Measurements from ENCODE around the gene ARL4C.
A peak's percentile ranks its signal among the peaks of the same experiment; 100 is the strongest.

The ARL4C gene

GRCh38 chr2:234517971-234518370, 21.1 kb upstream of the ARL4C start:
- no peak for DNase-seq (ENCODE audit: low read depth)
- no peak for TF ChIP-seq CTCF (IDR thresholded peaks at IDR 0.05; ENCODE audit: insufficient read depth, low read depth, low read length, missing control alignments)
- H3K4me3 ChIP-seq (ENCODE audit: low read length): no peak overlapping the region

GRCh38 chr2:234514873-234515638, 18.2 kb upstream of the ARL4C start:
- H3K4me3 ChIP-seq (ENCODE audit: low read length): no peak overlapping the region
- DNase-seq (ENCODE audit: low read depth): no peak
- no peak for TF ChIP-seq CTCF (IDR thresholded peaks at IDR 0.05; ENCODE audit: insufficient read depth, low read depth, low read length, missing control alignments)

- no peak for TF ChIP-seq CTCF (IDR thresholded peaks at IDR 0.05; ENCODE audit: insufficient read depth, low read depth, low read length, missing control alignments)
- DNase-seq (ENCODE audit: low read depth): no peak
- no peak overlapping the region for H3K4me3 ChIP-seq (ENCODE audit: low read length)
Observed at GRCh38 chr2:234514099-234514498, 17.2 kb upstream of the ARL4C start.

GRCh38 chr2:234512884-234513669, 16.2 kb upstream of the ARL4C start:
- no peak overlapping the region for H3K4me3 ChIP-seq (ENCODE audit: low read length)
- no peak for TF ChIP-seq CTCF (IDR thresholded peaks at IDR 0.05; ENCODE audit: insufficient read depth, low read depth, low read length, missing control alignments)
- no peak for DNase-seq (ENCODE audit: low read depth)

- TF ChIP-seq CTCF (IDR thresholded peaks at IDR 0.05; ENCODE audit: insufficient read depth, low read depth, low read length, missing control alignments): no peak
- no peak overlapping the region for H3K4me3 ChIP-seq (ENCODE audit: low read length)
- peak; percentile 44 for DNase-seq (ENCODE audit: low read depth)
Observed at GRCh38 chr2:234502919-234503285, 6.0 kb upstream of the ARL4C start.

GRCh38 chr2:234502285-234502918, 5.5 kb upstream of the ARL4C start:
- H3K4me3 ChIP-seq (ENCODE audit: low read length): no peak overlapping the region
- DNase-seq (ENCODE audit: low read depth): peak; percentile 76
- no peak for TF ChIP-seq CTCF (IDR thresholded peaks at IDR 0.05; ENCODE audit: insufficient read depth, low read depth, low read length, missing control alignments)
